GM21367 (cell line): Measurements from ENCODE around the gene GARIN5B.

ENCODE experiments used
- ATAC-seq: cut with Tn5 transposase; IDR thresholded peaks from one replicate; pipeline ENCODE4 v1.9.1; 2021; ENCODE audit not compliant: unreplicated experiment

Gene GARIN5B

GRCh38 chr19:55372316-55373081 lies 9.4 kb upstream of the GARIN5B start:
- no peak for ATAC-seq

- ATAC-seq = no peak
These were observed 7.4 kb upstream of the GARIN5B start, which contains the start of gene IL11 for GRCh38 chr19:55370305-55370988. IL11 (minus strand) TSS chr19:55370463; CDS start chr19:55370310, 153 bp downstream.

GRCh38 chr19:55369653-55370304 lies 6.7 kb upstream of the GARIN5B start:
- ATAC-seq = no peak

GRCh38 chr19:55368701-55369563 lies 5.9 kb upstream of the GARIN5B start:
- ATAC-seq = no peak

GRCh38 chr19:55368106-55368505 lies 5.0 kb upstream of the GARIN5B start:
- ATAC-seq = no peak

GRCh38 chr19:55366790-55367189 lies 3.7 kb upstream of the GARIN5B start:
- no peak for ATAC-seq

- ATAC-seq = no peak
These were observed 2.9 kb upstream of the GARIN5B start for GRCh38 chr19:55365964-55366363.

- no peak for ATAC-seq
These were observed 2.2 kb upstream of the GARIN5B start for GRCh38 chr19:55365245-55365644.

GRCh38 chr19:55362174-55362989 lies 678 bp downstream of the GARIN5B start:
- no peak for ATAC-seq

- ATAC-seq = no peak
These were observed 2.2 kb downstream of the GARIN5B start for GRCh38 chr19:55360902-55361301.

GRCh38 chr19:55358943-55359908 lies 3.8 kb downstream of the GARIN5B start:
- no peak for ATAC-seq

- no peak for ATAC-seq
These were observed 4.6 kb downstream of the GARIN5B start for GRCh38 chr19:55358493-55358892.

GRCh38 chr19:55355213-55355821 lies 7.7 kb downstream of the GARIN5B start:
- ATAC-seq = no peak

- no peak for ATAC-seq
These were observed 8.3 kb downstream of the GARIN5B start, which contains the start of gene COX6B2 for GRCh38 chr19:55354698-55355212. COX6B2 (minus strand) TSS chr19:55354719; CDS start chr19:55354521, 198 bp downstream.

- no peak for ATAC-seq
These were observed 9.0 kb downstream of the GARIN5B start for GRCh38 chr19:55353803-55354697.

GRCh38 chr19:55353356-55353802 lies 9.7 kb downstream of the GARIN5B start:
- ATAC-seq = no peak

- no peak for ATAC-seq
These were observed 10.4 kb downstream of the GARIN5B start for GRCh38 chr19:55352549-55353145.
